Measurements from ENCODE around the gene RBM38. TPM values are rescaled to one million over a fixed set of nuclear protein-coding genes. Genes with fewer than 3 reads are reported as not detected.

RBM38 gene
- total RNA-seq, 6 donors from 2014 or later, result 14.7 to 27.5 (median 22.3) TPM

GRCh38 chr20:57426271-57426689 lies 35.1 kb downstream of the RBM38 start:
- H3K4me3 ChIP-seq, result no peak overlapping the region
- TF ChIP-seq, protein P1, sequence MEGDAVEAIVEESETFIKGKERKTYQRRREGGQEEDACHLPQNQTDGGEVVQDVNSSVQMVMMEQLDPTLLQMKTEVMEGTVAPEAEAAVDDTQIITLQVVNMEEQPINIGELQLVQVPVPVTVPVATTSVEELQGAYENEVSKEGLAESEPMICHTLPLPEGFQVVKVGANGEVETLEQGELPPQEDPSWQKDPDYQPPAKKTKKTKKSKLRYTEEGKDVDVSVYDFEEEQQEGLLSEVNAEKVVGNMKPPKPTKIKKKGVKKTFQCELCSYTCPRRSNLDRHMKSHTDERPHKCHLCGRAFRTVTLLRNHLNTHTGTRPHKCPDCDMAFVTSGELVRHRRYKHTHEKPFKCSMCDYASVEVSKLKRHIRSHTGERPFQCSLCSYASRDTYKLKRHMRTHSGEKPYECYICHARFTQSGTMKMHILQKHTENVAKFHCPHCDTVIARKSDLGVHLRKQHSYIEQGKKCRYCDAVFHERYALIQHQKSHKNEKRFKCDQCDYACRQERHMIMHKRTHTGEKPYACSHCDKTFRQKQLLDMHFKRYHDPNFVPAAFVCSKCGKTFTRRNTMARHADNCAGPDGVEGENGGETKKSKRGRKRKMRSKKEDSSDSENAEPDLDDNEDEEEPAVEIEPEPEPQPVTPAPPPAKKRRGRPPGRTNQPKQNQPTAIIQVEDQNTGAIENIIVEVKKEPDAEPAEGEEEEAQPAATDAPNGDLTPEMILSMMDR (IDR thresholded peaks at IDR 0.05), result no peak
- TF ChIP-seq POLR2AphosphoS5 (IDR thresholded peaks at IDR 0.05) (no peak), POLR2A (IDR thresholded peaks at IDR 0.05) (no peak), EP300 (IDR thresholded peaks at IDR 0.05) (no peak)
- ATAC-seq (ENCODE audit: low FRiP score in 2 of 2) (no peak), DNase-seq (no peak)
- H3K9me3 ChIP-seq, result no peaks in the 10 kb centered on the region
- H3K27ac ChIP-seq, result no peak overlapping the region
- H3K27me3 ChIP-seq, result no peaks in the 10 kb centered on the region
- 82 to 86% methylated on average over 11 to 13 of the region's 13 CpGs for WGBS, 2 donors
- H3K4me1 ChIP-seq, result peaks cover 0 to 5% (median 2%) of the 10 kb centered on the region in 4 donors
- H3K36me3 ChIP-seq, result no peaks in the 10 kb centered on the region

GRCh38 chr20:57426831-57427230 lies 35.6 kb downstream of the RBM38 start:
- Histone ChIP-seq H3K36me3 (no peaks in the 10 kb centered on the region), H3K4me3 (no peak overlapping the region), H3K27me3 (no peaks in the 10 kb centered on the region), H3K27ac (no peak overlapping the region), H3K9me3 (no peaks in the 10 kb centered on the region), H3K4me1 (peaks cover 0 to 6% (median 2%) of the 10 kb centered on the region in 4 donors)
- no peak for DNase-seq
- no peak for ATAC-seq (ENCODE audit: low FRiP score in 2 of 2)
- TF ChIP-seq, protein P1 (IDR thresholded peaks at IDR 0.05), result no peak
- no peak for TF ChIP-seq EP300 (IDR thresholded peaks at IDR 0.05)
- TF ChIP-seq POLR2A (IDR thresholded peaks at IDR 0.05), result no peak
- TF ChIP-seq POLR2AphosphoS5 (IDR thresholded peaks at IDR 0.05), result no peak
- 83 to 88% methylated on average over 7 of the region's 7 CpGs for WGBS, 2 donors

- WGBS, 2 donors, result 72 to 86% methylated on average over 11 to 21 of the region's 21 CpGs
- no peak for TF ChIP-seq POLR2AphosphoS5 (IDR thresholded peaks at IDR 0.05)
- TF ChIP-seq, protein P1 (IDR thresholded peaks at IDR 0.05), result no peak
- no peak for TF ChIP-seq POLR2A (IDR thresholded peaks at IDR 0.05)
- no peak for TF ChIP-seq EP300 (IDR thresholded peaks at IDR 0.05)
- no peak overlapping the region for H3K27ac ChIP-seq
- DNase-seq (no peak), ATAC-seq (ENCODE audit: low FRiP score in 2 of 2) (no peak)
- no peaks in the 10 kb centered on the region for H3K27me3 ChIP-seq
- H3K4me3 ChIP-seq, result no peak overlapping the region
- no peaks in the 10 kb centered on the region for H3K9me3 ChIP-seq
- no peaks in the 10 kb centered on the region for H3K36me3 ChIP-seq
- H3K4me1 ChIP-seq, result peaks cover 11 to 23% (median 14%) of the 10 kb centered on the region in 4 donors
These were observed 37.3 kb downstream of the RBM38 start for GRCh38 chr20:57428324-57429158.

GRCh38 chr20:57429159-57429496 lies 37.9 kb downstream of the RBM38 start:
- no peak for ATAC-seq (ENCODE audit: low FRiP score in 2 of 2)
- no peak overlapping the region for H3K27ac ChIP-seq
- peaks cover 11 to 26% (median 19%) of the 10 kb centered on the region in 4 donors for H3K4me1 ChIP-seq
- DNase-seq, result no peak
- no peak overlapping the region for H3K4me3 ChIP-seq
- H3K9me3 ChIP-seq, result no peaks in the 10 kb centered on the region
- H3K36me3 ChIP-seq, result no peaks in the 10 kb centered on the region
- WGBS, 2 donors, result 84 to 100% methylated on average over 2 to 11 of the region's 11 CpGs
- H3K27me3 ChIP-seq, result no peaks in the 10 kb centered on the region
- TF ChIP-seq POLR2AphosphoS5 (IDR thresholded peaks at IDR 0.05), result no peak
- TF ChIP-seq EP300 (IDR thresholded peaks at IDR 0.05), result no peak
- no peak for TF ChIP-seq POLR2A (IDR thresholded peaks at IDR 0.05)
- TF ChIP-seq, protein P1 (IDR thresholded peaks at IDR 0.05), result no peak
